ENCODE data around the gene ALOX5AP.

Gene ALOX5AP

DNA sequence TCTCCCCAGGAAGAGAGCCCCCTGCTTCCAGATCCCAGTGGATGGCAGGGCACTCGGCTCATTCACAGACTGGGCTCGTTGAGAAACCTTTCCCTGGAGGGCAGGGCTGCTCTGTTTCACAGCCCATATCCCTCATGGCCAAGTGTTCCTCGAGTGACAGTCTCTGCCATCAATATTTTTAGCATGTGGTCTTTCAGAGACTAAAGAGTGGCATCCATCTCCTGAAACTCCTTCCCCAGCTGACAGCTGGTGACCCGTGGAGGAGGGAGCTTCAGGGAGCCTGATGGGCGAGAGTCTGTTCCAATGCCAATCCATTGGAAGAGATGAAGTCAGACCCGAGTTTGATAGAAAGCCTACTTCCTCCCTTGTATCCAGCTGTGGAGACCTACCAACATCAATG lies 30.7 kb upstream of the ALOX5AP start:
- ChIA-PET CTCF (interaction anchor here (1.6 to 1.8 kb wide), 2 partner anchors 11 to 590 kb away, joined by 3 to 4 read pairs; no protein-coding TSS in a partner anchor), POLR2A (no interaction called here)
- TF ChIP-seq, protein P1, sequence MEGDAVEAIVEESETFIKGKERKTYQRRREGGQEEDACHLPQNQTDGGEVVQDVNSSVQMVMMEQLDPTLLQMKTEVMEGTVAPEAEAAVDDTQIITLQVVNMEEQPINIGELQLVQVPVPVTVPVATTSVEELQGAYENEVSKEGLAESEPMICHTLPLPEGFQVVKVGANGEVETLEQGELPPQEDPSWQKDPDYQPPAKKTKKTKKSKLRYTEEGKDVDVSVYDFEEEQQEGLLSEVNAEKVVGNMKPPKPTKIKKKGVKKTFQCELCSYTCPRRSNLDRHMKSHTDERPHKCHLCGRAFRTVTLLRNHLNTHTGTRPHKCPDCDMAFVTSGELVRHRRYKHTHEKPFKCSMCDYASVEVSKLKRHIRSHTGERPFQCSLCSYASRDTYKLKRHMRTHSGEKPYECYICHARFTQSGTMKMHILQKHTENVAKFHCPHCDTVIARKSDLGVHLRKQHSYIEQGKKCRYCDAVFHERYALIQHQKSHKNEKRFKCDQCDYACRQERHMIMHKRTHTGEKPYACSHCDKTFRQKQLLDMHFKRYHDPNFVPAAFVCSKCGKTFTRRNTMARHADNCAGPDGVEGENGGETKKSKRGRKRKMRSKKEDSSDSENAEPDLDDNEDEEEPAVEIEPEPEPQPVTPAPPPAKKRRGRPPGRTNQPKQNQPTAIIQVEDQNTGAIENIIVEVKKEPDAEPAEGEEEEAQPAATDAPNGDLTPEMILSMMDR (IDR thresholded peaks at IDR 0.05; ENCODE audit: control extremely low read depth, extremely low read depth, low read depth, missing control alignments) = no peak
- no peak for DNase-seq (ENCODE audit: extremely low spot score)

DNA sequence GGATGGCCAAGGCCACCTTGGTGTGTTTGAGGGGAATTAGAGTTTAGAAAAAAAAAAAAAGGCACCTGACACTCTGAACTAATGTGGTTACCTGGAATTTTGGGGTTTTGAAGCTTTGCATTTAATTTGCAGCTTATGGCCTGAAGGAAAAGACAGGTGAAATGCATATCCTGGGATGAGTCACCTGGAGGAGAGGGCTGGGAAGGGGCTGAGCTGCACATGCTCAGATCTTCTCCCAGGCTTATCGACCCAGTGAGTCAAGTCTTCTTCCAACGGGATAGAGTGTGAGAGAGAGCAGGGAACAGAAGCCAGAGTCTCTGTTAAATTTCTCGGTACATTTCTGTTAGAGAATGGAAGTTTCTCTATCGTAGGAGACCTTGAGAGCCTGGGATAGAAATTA lies 29.7 kb upstream of the ALOX5AP start:
- TF ChIP-seq, protein P1 (IDR thresholded peaks at IDR 0.05; ENCODE audit: control extremely low read depth, extremely low read depth, low read depth, missing control alignments) = no peak

DNA sequence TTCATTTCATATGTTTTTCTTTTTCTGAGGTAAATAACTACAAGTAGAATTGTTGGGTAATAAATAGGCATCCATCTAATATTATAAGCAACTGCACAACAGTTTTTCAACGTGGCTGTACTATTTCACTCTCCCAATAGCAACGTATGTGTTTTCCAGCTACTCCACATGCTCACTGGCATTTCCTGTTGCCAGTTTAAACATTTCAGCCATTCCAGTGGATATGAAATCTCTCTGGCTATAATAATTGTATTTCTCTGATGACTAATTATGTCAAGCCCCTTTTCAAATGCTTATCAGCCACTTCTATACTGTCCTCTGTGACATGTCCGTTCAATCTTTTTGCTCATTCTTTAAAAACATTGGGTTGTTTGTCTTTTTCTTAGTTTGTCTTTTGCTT lies 26.8 kb upstream of the ALOX5AP start:
- TF ChIP-seq, protein P1 (IDR thresholded peaks at IDR 0.05; ENCODE audit: control extremely low read depth, extremely low read depth, low read depth, missing control alignments) = no peak
- ChIA-PET CTCF (interaction anchor here (1.1 to 2.6 kb wide), 2 partner anchors 31 to 94 kb away, joined by 4 to 7 read pairs; no protein-coding TSS in a partner anchor), POLR2A (no interaction called here)
- no peak for DNase-seq (ENCODE audit: extremely low spot score)

More for the DNA sequence above, 29.7 kb upstream of the ALOX5AP start:
- no peak for DNase-seq (ENCODE audit: extremely low spot score)
- ChIA-PET CTCF (interaction anchor here (1.6 kb wide), 1 partner anchor 591 kb away, joined by 4 read pairs; no protein-coding TSS in a partner anchor), POLR2A (no interaction called here)

DNA sequence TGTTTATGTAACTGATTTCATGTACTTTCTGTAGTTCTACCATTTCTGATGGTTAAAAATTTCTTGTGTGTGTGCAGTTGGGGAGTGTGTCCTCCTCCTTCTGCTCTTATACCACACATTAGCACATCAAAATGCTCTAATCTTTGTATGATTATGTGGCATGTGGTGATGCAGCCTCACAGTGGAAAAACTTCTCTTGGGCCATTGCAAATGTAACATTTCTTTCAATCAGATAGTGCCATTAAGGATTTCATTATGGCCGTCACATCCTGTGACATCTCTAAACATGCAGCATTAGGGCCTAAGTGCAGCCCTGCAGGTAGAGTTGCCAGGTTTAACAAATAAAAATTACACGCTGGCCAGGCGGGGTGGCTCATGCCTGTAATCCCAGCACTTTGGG lies 24.9 kb upstream of the ALOX5AP start:
- TF ChIP-seq, protein P1 (IDR thresholded peaks at IDR 0.05; ENCODE audit: control extremely low read depth, extremely low read depth, low read depth, missing control alignments) = no peak
- CTCF ChIA-PET = interaction anchor here (1.3 kb wide), 1 partner anchor 17 kb away, joined by 3 read pairs; no protein-coding TSS in a partner anchor
- POLR2A ChIA-PET = no interaction called here
- no peak for DNase-seq (ENCODE audit: extremely low spot score)

DNA sequence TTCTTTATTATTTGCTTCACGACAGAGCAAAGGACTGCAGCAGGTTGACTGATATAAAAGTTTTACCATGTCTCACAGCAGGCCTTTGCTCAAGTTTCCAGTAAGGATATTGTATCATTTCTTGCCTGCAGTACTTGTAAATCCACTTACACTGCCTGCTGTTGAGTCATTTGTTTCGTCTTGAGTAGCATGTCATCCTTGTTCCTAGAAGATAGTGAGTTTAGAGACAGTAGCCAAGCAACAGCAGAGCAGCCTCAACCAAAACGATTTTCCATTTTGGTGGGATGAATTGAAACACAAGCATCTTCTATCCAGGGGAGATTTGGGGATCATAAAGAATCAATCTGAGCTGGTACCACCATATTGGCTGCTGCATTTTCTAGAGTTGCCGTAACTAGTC lies 24.0 kb upstream of the ALOX5AP start:
- no peak for DNase-seq (ENCODE audit: extremely low spot score)
- TF ChIP-seq, protein P1 (IDR thresholded peaks at IDR 0.05; ENCODE audit: control extremely low read depth, extremely low read depth, low read depth, missing control alignments) = no peak
- ChIA-PET CTCF (interaction anchor here (1.3 kb wide), 1 partner anchor 16 kb away, joined by 3 read pairs; no protein-coding TSS in a partner anchor), POLR2A (no interaction called here)

DNA sequence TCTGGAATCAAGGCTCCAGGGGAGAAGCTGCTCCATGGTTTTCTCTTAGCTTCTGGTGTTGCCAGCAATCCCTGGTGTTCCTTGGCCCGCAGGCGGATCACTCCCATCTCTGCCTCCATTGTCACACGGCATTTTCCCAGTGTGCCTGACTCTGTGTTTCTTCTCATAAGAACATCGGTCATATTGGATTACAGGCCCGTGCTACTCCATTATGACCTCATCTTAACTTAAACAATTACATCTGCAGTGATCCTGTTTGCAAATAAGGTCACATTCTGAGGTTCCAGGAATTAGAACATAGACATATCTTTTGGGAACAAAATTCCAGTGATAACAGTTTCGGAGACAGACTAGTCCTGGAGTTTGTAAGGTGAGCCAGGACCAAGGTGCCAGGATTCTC lies 23.5 kb upstream of the ALOX5AP start:
- CTCF ChIA-PET = interaction anchor here (1.3 kb wide), 1 partner anchor 16 kb away, joined by 3 read pairs; no protein-coding TSS in a partner anchor

More for the DNA sequence above, 23.5 kb upstream of the ALOX5AP start:
- no peak for DNase-seq (ENCODE audit: extremely low spot score)
- POLR2A ChIA-PET = no interaction called here
- TF ChIP-seq, protein P1 (IDR thresholded peaks at IDR 0.05; ENCODE audit: control extremely low read depth, extremely low read depth, low read depth, missing control alignments) = no peak

All from GM10248 (cell line).